ENCODE measurements around the gene C1QTNF6. TPM values are rescaled to one million over a fixed set of nuclear protein-coding genes. Genes with fewer than 3 reads are reported as not detected.

Gene C1QTNF6
- total and polyA plus RNA-seq, 2 experiments from 2014 or later = 10.4 to 16.4 TPM

- no peak overlapping the region for H3K4me3 ChIP-seq
- peaks cover 7% of the 10 kb centered on the region for H3K4me1 ChIP-seq (ENCODE audit: low read depth)
- TF ChIP-seq, protein P1, sequence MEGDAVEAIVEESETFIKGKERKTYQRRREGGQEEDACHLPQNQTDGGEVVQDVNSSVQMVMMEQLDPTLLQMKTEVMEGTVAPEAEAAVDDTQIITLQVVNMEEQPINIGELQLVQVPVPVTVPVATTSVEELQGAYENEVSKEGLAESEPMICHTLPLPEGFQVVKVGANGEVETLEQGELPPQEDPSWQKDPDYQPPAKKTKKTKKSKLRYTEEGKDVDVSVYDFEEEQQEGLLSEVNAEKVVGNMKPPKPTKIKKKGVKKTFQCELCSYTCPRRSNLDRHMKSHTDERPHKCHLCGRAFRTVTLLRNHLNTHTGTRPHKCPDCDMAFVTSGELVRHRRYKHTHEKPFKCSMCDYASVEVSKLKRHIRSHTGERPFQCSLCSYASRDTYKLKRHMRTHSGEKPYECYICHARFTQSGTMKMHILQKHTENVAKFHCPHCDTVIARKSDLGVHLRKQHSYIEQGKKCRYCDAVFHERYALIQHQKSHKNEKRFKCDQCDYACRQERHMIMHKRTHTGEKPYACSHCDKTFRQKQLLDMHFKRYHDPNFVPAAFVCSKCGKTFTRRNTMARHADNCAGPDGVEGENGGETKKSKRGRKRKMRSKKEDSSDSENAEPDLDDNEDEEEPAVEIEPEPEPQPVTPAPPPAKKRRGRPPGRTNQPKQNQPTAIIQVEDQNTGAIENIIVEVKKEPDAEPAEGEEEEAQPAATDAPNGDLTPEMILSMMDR (IDR thresholded peaks at IDR 0.05; ENCODE audit: low read depth, low read length) = no peak
- no peak overlapping the region for H3K27ac ChIP-seq
- no peaks in the 10 kb centered on the region for H3K36me3 ChIP-seq
- H3K27me3 ChIP-seq = no peaks in the 10 kb centered on the region
- DNase-seq (ENCODE audit: low read depth in 1 of 2, low spot score in 1 of 2) = no peak
- no peaks in the 10 kb centered on the region for H3K9me3 ChIP-seq (ENCODE audit: low read depth)
Observed at GRCh38 chr22:37206118-37206840, 18.2 kb upstream of the C1QTNF6 start.

GRCh38 chr22:37205046-37205445 lies 17.0 kb upstream of the C1QTNF6 start:
- TF ChIP-seq, protein P1 (IDR thresholded peaks at IDR 0.05; ENCODE audit: low read depth, low read length) = no peak
- Histone ChIP-seq H3K27me3 (no peaks in the 10 kb centered on the region), H3K9me3 (ENCODE audit: low read depth) (no peaks in the 10 kb centered on the region), H3K36me3 (no peaks in the 10 kb centered on the region), H3K27ac (no peak overlapping the region), H3K4me3 (no peak overlapping the region), H3K4me1 (ENCODE audit: low read depth) (peaks cover 2% of the 10 kb centered on the region)
- no peak for DNase-seq (ENCODE audit: low read depth in 1 of 2, low spot score in 1 of 2)

- Histone ChIP-seq H3K9me3 (ENCODE audit: low read depth) (no peaks in the 10 kb centered on the region), H3K27ac (no peak overlapping the region), H3K36me3 (no peaks in the 10 kb centered on the region), H3K4me1 (ENCODE audit: low read depth) (no peaks in the 10 kb centered on the region), H3K4me3 (no peak overlapping the region), H3K27me3 (no peaks in the 10 kb centered on the region)
- no peak for DNase-seq (ENCODE audit: low read depth in 1 of 2, low spot score in 1 of 2)
- TF ChIP-seq, protein P1 (IDR thresholded peaks at IDR 0.05; ENCODE audit: low read depth, low read length) = no peak
Observed at GRCh38 chr22:37204045-37204655, 16.1 kb upstream of the C1QTNF6 start.

DNA sequence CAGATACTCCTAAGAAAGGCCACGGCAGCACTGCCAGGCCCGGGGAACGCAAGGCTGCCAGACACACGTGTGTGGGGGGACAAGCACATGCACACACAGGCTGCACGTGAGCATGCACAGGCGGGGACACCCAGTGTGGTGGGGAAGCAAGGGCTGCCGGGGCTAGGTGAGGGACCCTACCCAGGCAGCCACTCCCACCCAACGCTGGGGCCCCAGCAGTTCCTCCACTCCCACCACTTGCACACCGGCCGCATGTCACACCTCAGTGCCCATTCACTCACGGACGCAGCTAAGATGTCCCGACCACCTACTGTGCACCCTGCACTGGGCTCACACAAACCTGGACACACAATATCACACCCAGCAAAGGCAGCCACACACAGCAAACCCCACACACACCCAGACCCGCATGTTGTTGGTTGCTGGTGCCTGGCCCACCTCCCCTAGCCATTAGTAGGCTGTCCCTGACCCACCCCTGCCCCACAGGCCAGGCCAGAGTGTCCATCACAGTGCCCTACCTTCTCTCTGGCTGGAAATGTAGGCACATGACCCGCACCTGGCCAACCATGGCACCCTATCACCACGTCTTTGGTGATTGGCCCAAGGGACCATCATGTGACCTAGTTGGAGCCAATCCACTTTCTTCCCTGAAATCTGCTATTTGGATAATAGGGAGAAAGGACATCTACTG lies 15.5 kb upstream of the C1QTNF6 start:
- no peak overlapping the region for H3K4me3 ChIP-seq
- no peak for DNase-seq (ENCODE audit: low read depth in 1 of 2, low spot score in 1 of 2)
- no peaks in the 10 kb centered on the region for H3K36me3 ChIP-seq
- no peaks in the 10 kb centered on the region for H3K9me3 ChIP-seq (ENCODE audit: low read depth)
- H3K27me3 ChIP-seq = no peaks in the 10 kb centered on the region
- H3K4me1 ChIP-seq (ENCODE audit: low read depth) = no peaks in the 10 kb centered on the region
- TF ChIP-seq, protein P1 (IDR thresholded peaks at IDR 0.05; ENCODE audit: low read depth, low read length) = no peak
- no peak overlapping the region for H3K27ac ChIP-seq

- H3K27me3 ChIP-seq = no peaks in the 10 kb centered on the region
- H3K4me1 ChIP-seq (ENCODE audit: low read depth) = peaks cover 2% of the 10 kb centered on the region
- no peaks in the 10 kb centered on the region for H3K36me3 ChIP-seq
- no peak overlapping the region for H3K4me3 ChIP-seq
- no peak overlapping the region for H3K27ac ChIP-seq
- no peaks in the 10 kb centered on the region for H3K9me3 ChIP-seq (ENCODE audit: low read depth)
- no peak for DNase-seq (ENCODE audit: low read depth in 1 of 2, low spot score in 1 of 2)
- TF ChIP-seq, protein P1 (IDR thresholded peaks at IDR 0.05; ENCODE audit: low read depth, low read length) = no peak
Observed at GRCh38 chr22:37202716-37203115, 14.7 kb upstream of the C1QTNF6 start.

Data from cardiac muscle cell (in vitro differentiated cells and primary cell).